ENCODE measurements around the gene KAZN.

Gene KAZN

GRCh38 chr1:14725238-14725637 is 126.8 kb downstream of the KAZN start:
- Histone ChIP-seq H3K27me3 (ENCODE audit: control insufficient read depth, insufficient read depth, low read length) (no peaks in the 10 kb centered on the region), H3K9me3 (ENCODE audit: control insufficient read depth, insufficient read depth, low read length) (no peaks in the 10 kb centered on the region), H3K9ac (ENCODE audit: low read depth, low read length) (no peak overlapping the region), H3K4me1 (ENCODE audit: control insufficient read depth, insufficient read depth, low read length) (peaks cover 10% of the 10 kb centered on the region), H3K4me3 (ENCODE audit: low read depth, low read length) (no peak overlapping the region), H3K36me3 (ENCODE audit: control insufficient read depth, insufficient read depth, low read length) (no peaks in the 10 kb centered on the region)

- Histone ChIP-seq H3K27me3 (ENCODE audit: control insufficient read depth, insufficient read depth, low read length) (no peaks in the 10 kb centered on the region), H3K9me3 (ENCODE audit: control insufficient read depth, insufficient read depth, low read length) (no peaks in the 10 kb centered on the region), H3K9ac (ENCODE audit: low read depth, low read length) (no peak overlapping the region), H3K4me1 (ENCODE audit: control insufficient read depth, insufficient read depth, low read length) (peaks cover 10% of the 10 kb centered on the region), H3K4me3 (ENCODE audit: low read depth, low read length) (no peak overlapping the region), H3K36me3 (ENCODE audit: control insufficient read depth, insufficient read depth, low read length) (no peaks in the 10 kb centered on the region)
These were observed 127.2 kb downstream of the KAZN start for GRCh38 chr1:14725695-14726094.

- Histone ChIP-seq H3K36me3 (ENCODE audit: control insufficient read depth, insufficient read depth, low read length) (no peaks in the 10 kb centered on the region), H3K4me3 (ENCODE audit: low read depth, low read length) (no peak overlapping the region), H3K9ac (ENCODE audit: low read depth, low read length) (no peak overlapping the region), H3K27me3 (ENCODE audit: control insufficient read depth, insufficient read depth, low read length) (no peaks in the 10 kb centered on the region), H3K9me3 (ENCODE audit: control insufficient read depth, insufficient read depth, low read length) (no peaks in the 10 kb centered on the region), H3K4me1 (ENCODE audit: control insufficient read depth, insufficient read depth, low read length) (peaks cover 14% of the 10 kb centered on the region)
These were observed 128.1 kb downstream of the KAZN start for GRCh38 chr1:14726606-14727005.

- Histone ChIP-seq H3K36me3 (ENCODE audit: control insufficient read depth, insufficient read depth, low read length) (no peaks in the 10 kb centered on the region), H3K9me3 (ENCODE audit: control insufficient read depth, insufficient read depth, low read length) (no peaks in the 10 kb centered on the region), H3K9ac (ENCODE audit: low read depth, low read length) (no peak overlapping the region), H3K27me3 (ENCODE audit: control insufficient read depth, insufficient read depth, low read length) (no peaks in the 10 kb centered on the region), H3K4me3 (ENCODE audit: low read depth, low read length) (no peak overlapping the region), H3K4me1 (ENCODE audit: control insufficient read depth, insufficient read depth, low read length) (peaks cover 22% of the 10 kb centered on the region)
These were observed 130.0 kb downstream of the KAZN start for GRCh38 chr1:14728516-14728915.

- Histone ChIP-seq H3K9me3 (ENCODE audit: control insufficient read depth, insufficient read depth, low read length) (no peaks in the 10 kb centered on the region), H3K4me1 (ENCODE audit: control insufficient read depth, insufficient read depth, low read length) (peaks cover 16% of the 10 kb centered on the region), H3K27me3 (ENCODE audit: control insufficient read depth, insufficient read depth, low read length) (peaks cover 4% of the 10 kb centered on the region), H3K4me3 (ENCODE audit: low read depth, low read length) (no peak overlapping the region), H3K9ac (ENCODE audit: low read depth, low read length) (no peak overlapping the region), H3K36me3 (ENCODE audit: control insufficient read depth, insufficient read depth, low read length) (no peaks in the 10 kb centered on the region)
These were observed 134.2 kb downstream of the KAZN start for GRCh38 chr1:14732728-14733047.

GRCh38 chr1:14733048-14733778 is 134.7 kb downstream of the KAZN start:
- no peak overlapping the region for H3K9ac ChIP-seq (ENCODE audit: low read depth, low read length)
- H3K36me3 ChIP-seq (ENCODE audit: control insufficient read depth, insufficient read depth, low read length), result no peaks in the 10 kb centered on the region
- no peak overlapping the region for H3K4me3 ChIP-seq (ENCODE audit: low read depth, low read length)
- no peaks in the 10 kb centered on the region for H3K9me3 ChIP-seq (ENCODE audit: control insufficient read depth, insufficient read depth, low read length)
- H3K4me1 ChIP-seq (ENCODE audit: control insufficient read depth, insufficient read depth, low read length), result peaks cover 16% of the 10 kb centered on the region
- H3K27me3 ChIP-seq (ENCODE audit: control insufficient read depth, insufficient read depth, low read length), result peaks cover 4% of the 10 kb centered on the region

- H3K36me3 ChIP-seq (ENCODE audit: control insufficient read depth, insufficient read depth, low read length), result no peaks in the 10 kb centered on the region
- H3K4me1 ChIP-seq (ENCODE audit: control insufficient read depth, insufficient read depth, low read length), result peaks cover 14% of the 10 kb centered on the region
- no peak overlapping the region for H3K4me3 ChIP-seq (ENCODE audit: low read depth, low read length)
- H3K27me3 ChIP-seq (ENCODE audit: control insufficient read depth, insufficient read depth, low read length), result peaks cover 4% of the 10 kb centered on the region
- no peak overlapping the region for H3K9ac ChIP-seq (ENCODE audit: low read depth, low read length)
- H3K9me3 ChIP-seq (ENCODE audit: control insufficient read depth, insufficient read depth, low read length), result no peaks in the 10 kb centered on the region
These were observed 135.3 kb downstream of the KAZN start for GRCh38 chr1:14733779-14734140.

- H3K4me1 ChIP-seq (ENCODE audit: control insufficient read depth, insufficient read depth, low read length), result peaks cover 23% of the 10 kb centered on the region
These were observed 137.4 kb downstream of the KAZN start for GRCh38 chr1:14735841-14736240.

GRCh38 chr1:14737561-14738094 is 139.1 kb downstream of the KAZN start:
- H3K36me3 ChIP-seq (ENCODE audit: control insufficient read depth, insufficient read depth, low read length), result no peaks in the 10 kb centered on the region
- no peaks in the 10 kb centered on the region for H3K9me3 ChIP-seq (ENCODE audit: control insufficient read depth, insufficient read depth, low read length)
- peaks cover 4% of the 10 kb centered on the region for H3K27me3 ChIP-seq (ENCODE audit: control insufficient read depth, insufficient read depth, low read length)
- H3K4me3 ChIP-seq (ENCODE audit: low read depth, low read length), result no peak overlapping the region
- H3K9ac ChIP-seq (ENCODE audit: low read depth, low read length), result no peak overlapping the region
- peaks cover 26% of the 10 kb centered on the region for H3K4me1 ChIP-seq (ENCODE audit: control insufficient read depth, insufficient read depth, low read length)

More at GRCh38 chr1:14735841-14736240, 137.4 kb downstream of the KAZN start:
- H3K27me3 ChIP-seq (ENCODE audit: control insufficient read depth, insufficient read depth, low read length), result peaks cover 4% of the 10 kb centered on the region
- no peak overlapping the region for H3K9ac ChIP-seq (ENCODE audit: low read depth, low read length)
- no peaks in the 10 kb centered on the region for H3K36me3 ChIP-seq (ENCODE audit: control insufficient read depth, insufficient read depth, low read length)
- H3K9me3 ChIP-seq (ENCODE audit: control insufficient read depth, insufficient read depth, low read length), result no peaks in the 10 kb centered on the region
- no peak overlapping the region for H3K4me3 ChIP-seq (ENCODE audit: low read depth, low read length)

- H3K4me3 ChIP-seq (ENCODE audit: low read depth, low read length), result no peak overlapping the region
- no peaks in the 10 kb centered on the region for H3K36me3 ChIP-seq (ENCODE audit: control insufficient read depth, insufficient read depth, low read length)
- no peak overlapping the region for H3K9ac ChIP-seq (ENCODE audit: low read depth, low read length)
- H3K9me3 ChIP-seq (ENCODE audit: control insufficient read depth, insufficient read depth, low read length), result no peaks in the 10 kb centered on the region
- H3K4me1 ChIP-seq (ENCODE audit: control insufficient read depth, insufficient read depth, low read length), result peaks cover 26% of the 10 kb centered on the region
- H3K27me3 ChIP-seq (ENCODE audit: control insufficient read depth, insufficient read depth, low read length), result peaks cover 4% of the 10 kb centered on the region
These were observed 139.8 kb downstream of the KAZN start for GRCh38 chr1:14738235-14738634.

- Histone ChIP-seq H3K9me3 (ENCODE audit: control insufficient read depth, insufficient read depth, low read length) (no peaks in the 10 kb centered on the region), H3K4me3 (ENCODE audit: low read depth, low read length) (no peak overlapping the region), H3K9ac (ENCODE audit: low read depth, low read length) (no peak overlapping the region), H3K4me1 (ENCODE audit: control insufficient read depth, insufficient read depth, low read length) (peaks cover 26% of the 10 kb centered on the region), H3K27me3 (ENCODE audit: control insufficient read depth, insufficient read depth, low read length) (peaks cover 4% of the 10 kb centered on the region), H3K36me3 (ENCODE audit: control insufficient read depth, insufficient read depth, low read length) (no peaks in the 10 kb centered on the region)
These were observed 140.2 kb downstream of the KAZN start for GRCh38 chr1:14738647-14739046.

GRCh38 chr1:14739082-14739832 is 140.8 kb downstream of the KAZN start:
- no peak overlapping the region for H3K4me3 ChIP-seq (ENCODE audit: low read depth, low read length)
- peaks cover 26% of the 10 kb centered on the region for H3K4me1 ChIP-seq (ENCODE audit: control insufficient read depth, insufficient read depth, low read length)
- H3K27me3 ChIP-seq (ENCODE audit: control insufficient read depth, insufficient read depth, low read length), result peaks cover 4% of the 10 kb centered on the region
- H3K9me3 ChIP-seq (ENCODE audit: control insufficient read depth, insufficient read depth, low read length), result no peaks in the 10 kb centered on the region
- H3K9ac ChIP-seq (ENCODE audit: low read depth, low read length), result no peak overlapping the region
- H3K36me3 ChIP-seq (ENCODE audit: control insufficient read depth, insufficient read depth, low read length), result no peaks in the 10 kb centered on the region
